Fibroblast of lung (primary cell): ENCODE results near the gene DVL1. TPM values are rescaled to one million over a fixed set of nuclear protein-coding genes. Genes with fewer than 3 reads are reported as not detected.

ENCODE experiments used
- DNase-seq, 2 donors: peaks; one replicate each; pipeline versions ENCODE4 v3.0.0 to v3.0.0-alpha.2; 2010; ENCODE audit warnings: low read depth in 2 of 2
- H2AFZ ChIP-seq: 2 replicates; pipeline ENCODE4 v1.5.1; 2012; ENCODE audit warnings: low read length, control low read depth, inconsistent platforms
- H3K27ac ChIP-seq: 2 replicates; pipeline ENCODE4 v1.5.1; 2011; ENCODE audit warnings: low read length, control low read depth; ENCODE audit not compliant: insufficient read depth
- H3K27me3 ChIP-seq: 2 replicates; pipeline ENCODE4 v1.5.1; 2011; ENCODE audit warnings: mild to moderate bottlenecking, low read length; ENCODE audit not compliant: control insufficient read depth, insufficient read depth
- H3K36me3 ChIP-seq: 2 replicates; pipeline ENCODE4 v1.5.1; 2011; ENCODE audit warnings: low read length; ENCODE audit not compliant: control insufficient read depth, insufficient read depth
- H3K4me1 ChIP-seq: 2 replicates; pipeline ENCODE4 v1.5.1; 2011; ENCODE audit warnings: low read length; ENCODE audit not compliant: control insufficient read depth, insufficient read depth; ENCODE audit errors: extremely low read depth
- H3K4me2 ChIP-seq: 2 replicates; pipeline ENCODE4 v1.5.1; 2011; ENCODE audit warnings: low read length, control low read depth; ENCODE audit not compliant: insufficient read depth; ENCODE audit errors: extremely low read depth
- H3K4me3 ChIP-seq, 4 experiments: fragments of 200-600 bp in 1 of 4; sonication (generic) in 1 of 4; replicated peaks in 1 of 4; 2 replicates each; pipeline ENCODE4 v1.5.1; 2011 to 2016; ENCODE audit warnings: low read length in 4 of 4, low read depth in 3 of 4, mild to moderate bottlenecking in 3 of 4, control low read depth in 2 of 4, inconsistent platforms in 1 of 4, mixed read lengths in 1 of 4; ENCODE audit not compliant: insufficient read depth in 1 of 4; ENCODE audit errors: control extremely low read depth in 1 of 4
- H3K79me2 ChIP-seq: 2 replicates; pipeline ENCODE4 v1.5.1; 2012; ENCODE audit warnings: mild to moderate bottlenecking, low read length, inconsistent platforms; ENCODE audit not compliant: control insufficient read depth, insufficient read depth
- H3K9ac ChIP-seq: 2 replicates; pipeline ENCODE4 v1.5.1; 2011; ENCODE audit warnings: mild to moderate bottlenecking, low read length, control low read depth; ENCODE audit not compliant: insufficient read depth
- H3K9me3 ChIP-seq: 2 replicates; pipeline ENCODE4 v1.5.1; 2012; ENCODE audit warnings: low read depth, low read length; ENCODE audit not compliant: control insufficient read depth, insufficient read depth
- H4K20me1 ChIP-seq: 2 replicates; pipeline ENCODE4 v1.5.1; 2011; ENCODE audit warnings: low read length; ENCODE audit not compliant: control insufficient read depth, insufficient read depth; ENCODE audit errors: extremely low read depth
- EZH2 ChIP-seq: IDR thresholded peaks from 2 replicates; pipeline ENCODE4 v1.5.1; 2012; ENCODE audit warnings: low read length, control low read depth, mild to moderate bottlenecking; ENCODE audit errors: missing control alignments
- polyA plus RNA-seq, 2 donors: library from polyadenylated mRNA; depleted of rRNA in 1 of 2; stranded (reverse) in 1 of 2; unstranded in 1 of 2; fragments of >200 nt; gene quantifications; 2 replicates each; pipeline ENCODE4 v1.2.1, GENCODE V29; 2011 to 2012; ENCODE audit warnings: missing spikeins in 1 of 2
- total RNA-seq: library from RNA; depleted of rRNA; stranded (reverse); fragments of >200 nt; gene quantifications from 2 replicates; pipeline ENCODE4 v1.2.1, GENCODE V29; 2014
- TF ChIP-seq, protein P1 (sequence below), 2 donors: IDR thresholded peaks in 1 of 2; conservative IDR thresholded peaks in 1 of 2; 1 replicate in 1 of 2; 2 replicates in 1 of 2; pipeline ENCODE4 v1.5.1; 2011 to 2012; ENCODE audit warnings: low read length in 2 of 2, control low read depth in 1 of 2, inconsistent platforms in 1 of 2, low read depth in 1 of 2, mild to moderate bottlenecking in 1 of 2

The DVL1 gene
- total and polyA plus RNA-seq, 2 donors (not counting 1 experiment from before 2014, with no cell fraction given), result 9.1 to 107 TPM

DNA sequence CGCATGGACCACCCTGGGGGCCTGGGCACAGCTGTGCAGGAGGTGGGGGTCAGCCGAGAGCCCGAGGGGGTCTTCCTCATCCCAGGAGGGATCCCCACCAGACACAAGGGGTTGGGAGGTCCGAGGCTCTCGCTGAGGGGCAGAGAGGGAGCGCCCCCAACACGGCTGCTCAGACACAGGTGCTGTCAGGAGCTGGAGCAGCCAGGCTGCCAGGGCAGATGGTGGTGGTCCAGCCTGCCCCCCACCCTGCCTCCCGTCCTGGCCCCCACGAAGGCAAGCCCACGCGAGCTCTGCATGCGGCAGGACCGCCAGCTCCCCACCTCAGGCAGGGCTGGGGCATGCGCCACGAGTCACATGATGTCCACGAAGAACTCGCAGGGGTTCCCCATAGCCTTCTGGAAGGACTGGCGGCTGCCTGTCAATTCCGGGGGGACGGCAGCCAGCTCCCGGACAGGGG, 13.4 kb downstream of the DVL1 start:
- H3K27ac ChIP-seq, result no peak overlapping the region
- no peak overlapping the region for H3K4me3 ChIP-seq
- no peak for TF ChIP-seq EZH2
- H3K79me2 ChIP-seq, result peaks cover 4% of the 10 kb centered on the region
- peaks cover 29% of the 10 kb centered on the region for H3K36me3 ChIP-seq
- H3K9me3 ChIP-seq, result no peaks in the 10 kb centered on the region
- no peak overlapping the region for H3K4me2 ChIP-seq
- no peaks in the 10 kb centered on the region for H4K20me1 ChIP-seq
- no peaks in the 10 kb centered on the region for H3K4me1 ChIP-seq
- H3K9ac ChIP-seq, result no peak overlapping the region
- no peaks in the 10 kb centered on the region for H3K27me3 ChIP-seq
- H2AFZ ChIP-seq, result no peak overlapping the region
- DNase-seq, result no peak

DNA sequence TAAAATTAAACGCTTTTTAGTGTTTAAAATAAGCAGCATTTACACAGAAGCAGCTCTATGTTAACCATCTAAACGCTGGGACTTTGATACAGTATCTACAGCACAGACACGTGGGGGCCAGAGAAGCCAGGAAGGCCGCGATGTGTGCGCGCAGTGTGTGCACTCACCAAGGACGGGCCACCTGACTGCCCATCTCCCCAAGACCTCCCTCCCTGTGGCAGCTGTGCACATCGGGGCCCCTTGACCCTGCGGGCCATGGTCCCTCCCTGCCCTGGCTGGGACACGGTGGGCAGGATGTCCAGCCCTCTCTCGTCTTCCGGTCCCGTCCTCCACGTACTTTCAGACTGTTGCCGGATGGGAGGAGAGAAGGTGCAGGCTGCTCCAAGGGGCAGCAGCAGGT, 13.9 kb downstream of the DVL1 start:
- Histone ChIP-seq H3K27ac (no peak overlapping the region), H3K9ac (no peak overlapping the region), H3K79me2 (no peaks in the 10 kb centered on the region), H2AFZ (no peak overlapping the region), H3K27me3 (no peaks in the 10 kb centered on the region), H4K20me1 (no peaks in the 10 kb centered on the region), H3K36me3 (peaks cover 24% of the 10 kb centered on the region), H3K4me2 (no peak overlapping the region), H3K4me3 (no peak overlapping the region), H3K9me3 (no peaks in the 10 kb centered on the region), H3K4me1 (no peaks in the 10 kb centered on the region)
- TF ChIP-seq, protein P1, sequence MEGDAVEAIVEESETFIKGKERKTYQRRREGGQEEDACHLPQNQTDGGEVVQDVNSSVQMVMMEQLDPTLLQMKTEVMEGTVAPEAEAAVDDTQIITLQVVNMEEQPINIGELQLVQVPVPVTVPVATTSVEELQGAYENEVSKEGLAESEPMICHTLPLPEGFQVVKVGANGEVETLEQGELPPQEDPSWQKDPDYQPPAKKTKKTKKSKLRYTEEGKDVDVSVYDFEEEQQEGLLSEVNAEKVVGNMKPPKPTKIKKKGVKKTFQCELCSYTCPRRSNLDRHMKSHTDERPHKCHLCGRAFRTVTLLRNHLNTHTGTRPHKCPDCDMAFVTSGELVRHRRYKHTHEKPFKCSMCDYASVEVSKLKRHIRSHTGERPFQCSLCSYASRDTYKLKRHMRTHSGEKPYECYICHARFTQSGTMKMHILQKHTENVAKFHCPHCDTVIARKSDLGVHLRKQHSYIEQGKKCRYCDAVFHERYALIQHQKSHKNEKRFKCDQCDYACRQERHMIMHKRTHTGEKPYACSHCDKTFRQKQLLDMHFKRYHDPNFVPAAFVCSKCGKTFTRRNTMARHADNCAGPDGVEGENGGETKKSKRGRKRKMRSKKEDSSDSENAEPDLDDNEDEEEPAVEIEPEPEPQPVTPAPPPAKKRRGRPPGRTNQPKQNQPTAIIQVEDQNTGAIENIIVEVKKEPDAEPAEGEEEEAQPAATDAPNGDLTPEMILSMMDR (conservative IDR thresholded peaks at IDR 0.05 in 1 of 2, IDR thresholded peaks at IDR 0.05 in 1 of 2; ENCODE audit: low read depth in 1 of 2, low read length in 2 of 2), result no peak
- no peak for TF ChIP-seq EZH2
- DNase-seq, result no peak

DNA sequence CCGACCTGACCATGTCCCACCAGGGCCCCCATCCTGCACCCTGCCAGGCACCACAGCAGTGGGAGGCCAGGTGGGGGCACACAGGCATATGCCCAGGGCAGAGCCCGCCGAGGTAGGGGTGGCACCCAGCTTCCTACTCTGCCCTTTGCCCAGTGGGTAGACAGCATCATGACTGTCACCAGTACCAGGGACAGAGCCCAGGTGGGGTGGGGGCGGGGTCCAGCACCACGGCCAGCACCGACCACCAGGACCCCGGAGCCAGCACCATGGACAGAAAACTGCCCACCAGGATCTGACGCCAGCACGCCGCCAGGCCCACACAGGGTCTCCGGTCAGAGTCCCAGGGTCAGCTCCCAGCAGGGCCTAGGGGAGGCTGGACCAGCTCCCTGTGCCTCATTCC, 14.4 kb downstream of the DVL1 start:
- H3K27me3 ChIP-seq, result no peaks in the 10 kb centered on the region
- no peaks in the 10 kb centered on the region for H3K79me2 ChIP-seq
- TF ChIP-seq, protein P1 (conservative IDR thresholded peaks at IDR 0.05 in 1 of 2, IDR thresholded peaks at IDR 0.05 in 1 of 2; ENCODE audit: low read depth in 1 of 2, low read length in 2 of 2), result no peak
- TF ChIP-seq EZH2, result no peak
- no peak overlapping the region for H3K4me2 ChIP-seq
- no peak overlapping the region for H3K4me3 ChIP-seq
- no peaks in the 10 kb centered on the region for H3K9me3 ChIP-seq
- no peaks in the 10 kb centered on the region for H4K20me1 ChIP-seq
- H3K9ac ChIP-seq, result no peak overlapping the region
- DNase-seq, result no peak
- H3K36me3 ChIP-seq, result peaks cover 20% of the 10 kb centered on the region
- H3K4me1 ChIP-seq, result no peaks in the 10 kb centered on the region
- H2AFZ ChIP-seq, result no peak overlapping the region
- H3K27ac ChIP-seq, result no peak overlapping the region
